ENCODE results near the gene CHERP.

CHERP gene

DNA sequence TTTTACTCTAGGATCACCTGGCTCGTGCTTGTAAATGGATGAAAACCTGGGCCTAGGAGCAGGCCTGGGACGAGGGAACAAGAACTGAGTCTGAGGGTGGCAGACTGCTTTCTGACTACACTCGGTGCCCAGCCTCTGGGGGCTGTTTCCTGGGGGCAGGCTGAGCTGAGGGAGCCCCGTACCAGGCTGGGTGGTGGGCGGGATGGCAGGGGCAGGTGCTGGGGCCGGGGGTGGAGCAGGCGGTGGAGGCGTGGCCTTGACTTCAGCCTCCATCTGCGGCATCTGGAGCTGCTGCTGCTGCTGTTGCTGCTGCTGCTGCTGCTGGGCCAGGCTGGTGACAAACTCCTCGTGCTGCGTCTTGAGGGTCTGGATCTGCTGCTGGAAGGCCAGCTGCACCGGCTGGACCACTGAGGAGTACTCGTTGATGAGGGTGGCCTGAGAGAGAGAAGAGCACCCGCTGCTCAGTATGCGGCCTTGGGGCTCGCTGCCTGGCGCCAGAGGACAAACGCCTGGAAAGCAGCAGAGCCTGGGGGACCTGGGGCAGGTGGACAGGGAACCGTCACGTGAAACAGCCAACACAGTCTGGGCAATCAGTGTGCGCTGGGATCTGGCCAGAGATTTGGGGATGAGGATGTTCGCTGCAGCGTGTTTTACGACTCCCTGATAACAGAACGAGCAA, 12.6 kb downstream of the CHERP start:
- FAIRE-seq: no peak
- TF ChIP-seq, protein P1, sequence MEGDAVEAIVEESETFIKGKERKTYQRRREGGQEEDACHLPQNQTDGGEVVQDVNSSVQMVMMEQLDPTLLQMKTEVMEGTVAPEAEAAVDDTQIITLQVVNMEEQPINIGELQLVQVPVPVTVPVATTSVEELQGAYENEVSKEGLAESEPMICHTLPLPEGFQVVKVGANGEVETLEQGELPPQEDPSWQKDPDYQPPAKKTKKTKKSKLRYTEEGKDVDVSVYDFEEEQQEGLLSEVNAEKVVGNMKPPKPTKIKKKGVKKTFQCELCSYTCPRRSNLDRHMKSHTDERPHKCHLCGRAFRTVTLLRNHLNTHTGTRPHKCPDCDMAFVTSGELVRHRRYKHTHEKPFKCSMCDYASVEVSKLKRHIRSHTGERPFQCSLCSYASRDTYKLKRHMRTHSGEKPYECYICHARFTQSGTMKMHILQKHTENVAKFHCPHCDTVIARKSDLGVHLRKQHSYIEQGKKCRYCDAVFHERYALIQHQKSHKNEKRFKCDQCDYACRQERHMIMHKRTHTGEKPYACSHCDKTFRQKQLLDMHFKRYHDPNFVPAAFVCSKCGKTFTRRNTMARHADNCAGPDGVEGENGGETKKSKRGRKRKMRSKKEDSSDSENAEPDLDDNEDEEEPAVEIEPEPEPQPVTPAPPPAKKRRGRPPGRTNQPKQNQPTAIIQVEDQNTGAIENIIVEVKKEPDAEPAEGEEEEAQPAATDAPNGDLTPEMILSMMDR (IDR thresholded peaks at IDR 0.05; ENCODE audit: insufficient read depth, missing control alignments): no peak
- DNase-seq (ENCODE audit: insufficient read length, low spot score): no peak

GRCh38 chr19:16527971-16528521, 14.2 kb downstream of the CHERP start:
- TF ChIP-seq, protein P1 (IDR thresholded peaks at IDR 0.05; ENCODE audit: insufficient read depth, missing control alignments): peak; percentile 35
- no peak for DNase-seq (ENCODE audit: insufficient read length, low spot score)
- FAIRE-seq: no peak

GRCh38 chr19:16527334-16527935, 14.8 kb downstream of the CHERP start:
- FAIRE-seq (no peak), DNase-seq (ENCODE audit: insufficient read length, low spot score) (no peak)
- TF ChIP-seq, protein P1 (IDR thresholded peaks at IDR 0.05; ENCODE audit: insufficient read depth, missing control alignments): no peak

DNA sequence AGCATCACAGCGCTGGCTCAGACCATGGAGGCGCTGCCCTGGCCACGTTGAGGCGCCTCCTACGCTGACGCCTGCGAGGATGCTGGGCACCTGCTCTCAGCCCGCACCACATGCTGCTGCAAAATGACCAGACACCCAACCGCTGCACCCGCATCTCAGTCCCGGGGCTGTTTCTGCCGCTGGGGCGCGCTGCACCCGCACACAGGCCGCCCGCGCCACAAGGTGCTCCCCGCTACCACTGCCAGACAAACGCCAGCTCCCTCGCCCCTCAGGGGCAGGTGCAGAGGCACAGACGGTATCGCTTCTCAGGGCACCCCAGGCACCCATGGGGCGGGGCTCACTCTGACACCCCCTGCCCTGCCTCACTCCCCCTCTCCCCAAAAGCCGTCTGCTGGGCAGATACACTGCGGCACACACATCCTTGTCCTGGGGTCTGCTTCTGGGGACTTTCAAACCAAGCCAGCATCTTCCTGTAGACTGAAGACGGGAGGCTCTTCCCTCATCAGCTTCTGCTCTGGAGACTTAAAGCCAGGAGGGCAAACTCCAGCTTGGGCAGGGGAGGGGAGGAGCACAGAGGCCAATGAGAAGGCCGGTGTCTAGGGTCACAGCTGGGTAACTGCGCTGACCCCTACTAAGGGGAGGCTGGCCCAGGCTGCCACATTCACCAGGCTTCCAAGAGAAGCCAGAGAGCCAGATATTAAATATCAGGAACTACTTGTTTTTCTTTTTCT, 16.3 kb downstream of the CHERP start:
- TF ChIP-seq, protein P1 (IDR thresholded peaks at IDR 0.05; ENCODE audit: insufficient read depth, missing control alignments): no peak
- FAIRE-seq (no peak), DNase-seq (ENCODE audit: insufficient read length, low spot score) (no peak)

GRCh38 chr19:16524991-16525734, 17.1 kb downstream of the CHERP start:
- TF ChIP-seq, protein P1 (IDR thresholded peaks at IDR 0.05; ENCODE audit: insufficient read depth, missing control alignments): no peak
- no peak for DNase-seq (ENCODE audit: insufficient read length, low spot score)
- no peak for FAIRE-seq

DNA sequence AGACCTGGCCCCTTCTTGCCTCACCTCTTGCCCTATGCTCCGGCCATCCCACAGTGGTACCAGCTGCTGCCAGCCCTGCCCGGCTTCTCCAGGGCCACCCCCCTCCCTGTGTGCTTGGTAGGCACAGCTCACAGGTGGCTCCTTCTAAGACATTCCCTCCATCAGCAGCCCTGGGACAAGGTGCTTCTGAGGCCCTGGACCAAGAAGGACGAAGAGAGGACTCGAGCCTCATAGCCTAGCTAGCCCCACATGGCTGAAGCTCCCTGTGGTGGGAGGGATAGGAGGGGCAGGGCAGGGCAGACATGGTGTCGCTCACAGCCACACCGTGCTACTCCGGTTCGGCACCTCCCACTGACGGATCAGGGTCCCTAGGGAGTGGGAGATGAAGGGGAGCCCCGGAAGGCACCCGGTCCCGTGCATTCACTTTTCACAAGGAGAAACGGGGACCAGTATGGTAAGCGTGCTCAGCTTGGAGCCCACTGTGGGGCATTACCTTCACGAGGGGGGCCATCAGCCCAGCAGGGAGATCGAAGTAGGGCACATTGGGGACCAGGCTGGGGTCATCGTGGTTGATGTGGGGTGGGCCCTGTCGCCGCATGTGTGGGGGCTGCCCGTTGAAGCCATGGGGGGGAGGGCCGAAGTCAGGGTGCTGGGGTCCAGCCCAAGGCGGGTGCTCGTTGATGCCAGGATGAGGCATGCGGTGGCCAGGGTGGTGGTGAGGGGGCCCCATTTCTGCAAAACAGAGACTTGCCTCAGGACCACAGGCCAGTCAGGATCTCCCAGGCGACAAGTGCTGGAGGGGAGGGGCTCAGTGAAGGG, 19.5 kb downstream of the CHERP start:
- DNase-seq (ENCODE audit: insufficient read length, low spot score): no peak
- TF ChIP-seq, protein P1 (IDR thresholded peaks at IDR 0.05; ENCODE audit: insufficient read depth, missing control alignments): no peak
- FAIRE-seq: no peak
